ENCODE measurements around the gene NOTCH1.
"Not testable (repeated sequence)": the region's sequence is repeated elsewhere in the genome, so short reads cannot be mapped to it uniquely, and the experiment has no call there.

Gene NOTCH1

DNA sequence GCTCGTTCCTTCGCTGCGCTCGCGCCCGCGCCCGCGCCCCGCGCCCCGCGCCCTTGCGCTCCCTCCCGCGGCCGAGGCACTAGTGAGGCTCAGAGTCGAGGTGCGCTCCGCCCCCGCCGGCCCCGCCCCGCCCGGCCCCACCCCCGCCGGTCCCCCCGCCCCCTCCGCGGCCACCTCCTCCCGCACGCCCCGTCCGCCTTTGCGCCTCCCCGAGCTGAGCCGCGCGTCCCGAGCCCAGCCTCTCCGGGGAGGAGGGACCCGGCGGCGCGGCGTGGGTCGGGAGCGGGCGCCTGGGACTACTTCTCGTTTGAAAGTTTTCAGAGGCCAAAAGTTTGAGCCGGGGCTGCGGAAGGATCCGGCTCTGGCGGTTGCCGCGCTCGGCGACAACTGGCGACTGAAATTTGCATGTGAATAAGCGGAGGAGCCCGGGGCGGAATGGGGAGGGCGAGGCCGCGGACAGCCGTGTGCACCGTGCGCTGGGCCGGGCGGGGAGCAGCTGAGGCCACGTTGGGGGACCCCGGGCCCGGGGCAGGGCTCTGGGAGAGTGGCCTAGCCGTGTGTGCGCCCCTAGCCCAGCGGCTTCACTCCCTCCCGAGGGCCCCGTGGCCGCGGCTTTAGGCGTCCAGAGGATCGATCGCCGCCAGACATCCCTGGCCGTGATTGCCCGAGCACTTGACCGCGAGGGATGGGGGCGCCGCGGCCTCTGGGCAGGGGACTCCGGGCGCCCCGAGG, at the start of gene NOTCH1:
Gene NOTCH1 (minus strand): TSS at position 84 of the 732 bp plus-strand sequence. CDS start 262 bp downstream, outside the sequence.
- peak; percentile 27 for DNase-seq

GRCh38 chr9:136594492-136594891, 48.6 kb upstream of the NOTCH1 start:
- DNase-seq = no peak

GRCh38 chr9:136593581-136593980, 47.7 kb upstream of the NOTCH1 start:
- DNase-seq = no peak

DNA sequence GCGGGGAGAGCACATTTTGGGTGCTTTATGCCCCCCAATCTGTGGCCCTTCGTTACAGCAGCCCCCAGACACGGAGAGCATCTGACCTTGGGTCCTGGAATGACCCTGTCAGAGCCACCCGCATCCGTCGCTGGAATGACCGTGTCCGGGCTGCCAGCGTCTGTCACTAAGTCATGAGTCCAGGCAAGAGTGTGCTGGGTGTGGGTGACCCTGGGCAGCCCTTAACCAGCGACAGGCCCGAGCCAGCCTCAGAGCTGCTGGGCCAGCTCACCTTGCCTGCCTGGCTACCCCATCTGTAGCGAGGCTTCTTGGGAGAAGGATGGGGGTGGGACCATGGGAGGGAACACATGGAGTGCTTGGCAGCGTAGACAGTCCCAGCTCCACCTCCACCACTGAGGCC, 46.8 kb upstream of the NOTCH1 start:
- DNase-seq = no peak

GRCh38 chr9:136590821-136591752, 45.2 kb upstream of the NOTCH1 start:
- DNase-seq = no peak

- no peak for DNase-seq
Observed at GRCh38 chr9:136589766-136590763, 44.2 kb upstream of the NOTCH1 start.

DNA sequence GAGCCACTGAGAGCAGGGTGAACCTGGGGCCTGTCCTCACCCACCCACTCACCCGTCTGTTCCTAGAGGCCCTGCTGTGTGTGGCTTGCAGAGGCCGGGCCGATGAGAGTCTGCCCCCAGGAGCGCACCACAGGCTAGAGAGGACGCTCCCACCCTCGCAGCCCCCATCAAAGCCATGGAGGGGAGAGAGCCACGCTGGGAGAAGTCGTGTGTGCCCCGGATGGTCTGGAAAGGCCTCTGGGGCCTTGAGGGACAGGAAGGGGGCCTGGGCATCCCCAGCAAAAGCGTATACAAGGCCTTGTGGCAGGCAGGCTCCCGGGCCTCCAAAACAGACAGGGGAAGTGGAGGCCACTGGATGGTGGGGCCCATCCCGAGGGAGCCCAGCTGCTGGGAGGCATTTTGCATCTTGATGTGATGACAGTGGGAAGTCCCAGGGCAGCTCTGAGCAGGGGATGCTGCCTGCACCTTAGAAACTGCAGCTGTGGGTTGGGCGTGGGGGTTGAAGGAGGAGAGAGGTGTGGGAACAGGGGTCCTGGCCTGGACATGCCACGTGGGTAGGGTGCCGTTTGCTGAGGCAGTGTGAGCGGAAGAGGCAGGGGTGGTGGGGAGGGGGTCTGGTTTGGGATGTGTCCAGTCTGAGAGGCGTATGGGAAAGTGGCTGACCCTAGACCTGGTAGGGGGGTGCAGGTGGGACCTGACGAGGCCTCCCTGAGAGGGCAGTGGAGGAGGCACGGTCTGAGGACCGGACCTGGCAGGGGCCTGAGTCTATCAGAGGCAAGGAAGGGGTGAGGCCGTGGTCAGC, 43.0 kb upstream of the NOTCH1 start:
- DNase-seq = no peak

DNA sequence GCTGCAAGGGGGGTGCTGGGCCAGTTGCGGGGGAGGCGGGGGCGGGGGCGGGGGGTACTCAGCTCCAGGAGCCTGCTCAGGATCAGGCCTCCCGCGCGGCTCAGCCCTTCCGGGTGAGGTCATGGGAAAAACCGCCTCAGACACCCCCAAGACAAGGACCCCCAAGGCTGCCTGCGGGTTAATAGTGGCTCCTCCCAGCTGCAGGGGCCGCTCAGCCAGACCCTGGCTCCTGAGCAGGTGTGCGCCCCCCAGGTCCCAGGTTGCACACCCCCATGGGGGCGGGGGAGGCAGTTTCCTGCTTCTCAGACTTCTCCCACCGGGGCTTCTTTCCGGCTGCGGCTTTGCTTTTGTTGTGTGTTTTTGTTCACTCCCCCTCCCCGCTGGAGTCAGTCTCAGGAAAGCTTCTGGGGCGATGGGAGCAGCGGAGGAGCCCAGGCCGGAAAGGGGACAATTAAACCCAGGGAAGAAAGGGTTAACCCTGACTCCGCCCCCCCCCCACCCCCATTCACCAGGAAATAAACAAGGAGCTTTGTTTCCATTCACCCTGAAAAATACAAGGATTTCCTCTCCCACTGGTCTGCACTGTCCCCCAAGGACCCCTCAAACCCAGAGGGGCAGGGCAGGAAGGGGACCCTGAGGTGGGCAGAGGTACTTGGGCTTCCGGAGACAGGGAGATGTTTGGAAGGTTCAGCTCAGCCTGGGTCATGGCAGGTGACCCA, 42.3 kb upstream of the NOTCH1 start:
- DNase-seq = no peak

- DNase-seq = no peak
Observed at GRCh38 chr9:136587145-136587943, 41.5 kb upstream of the NOTCH1 start.

- no peak for DNase-seq
Observed at GRCh38 chr9:136586391-136586953, 40.6 kb upstream of the NOTCH1 start.

DNA sequence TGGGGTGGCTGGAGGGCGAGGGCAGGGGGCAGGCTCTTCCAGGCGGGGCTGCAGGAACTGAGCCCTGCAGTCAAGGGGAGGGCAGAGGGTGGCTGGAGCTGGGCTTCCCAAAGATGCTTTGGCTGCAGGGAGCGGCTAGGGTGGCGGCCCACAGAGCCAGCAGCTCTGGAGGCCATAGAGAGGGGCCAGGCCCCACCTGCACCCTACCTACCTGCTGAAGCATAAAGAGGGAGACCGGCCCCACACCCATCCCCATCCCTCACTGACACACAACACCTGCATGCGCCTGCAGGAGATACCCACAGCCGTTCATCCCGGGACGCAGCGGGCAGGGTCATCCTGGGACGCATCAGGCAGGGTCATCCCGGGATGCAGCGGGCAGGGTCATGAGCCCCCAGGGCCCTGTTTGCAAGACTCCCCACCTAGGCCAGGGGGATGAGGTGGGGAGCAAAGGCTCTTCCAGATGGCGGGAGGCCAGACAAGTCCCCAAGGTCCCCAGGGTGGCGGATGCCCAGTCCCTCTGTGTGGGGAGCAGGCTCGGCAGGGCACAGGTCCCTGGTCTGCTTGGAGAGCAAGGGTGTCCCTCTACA, 39.8 kb upstream of the NOTCH1 start:
- DNase-seq = no peak

- DNase-seq = no peak
Observed at GRCh38 chr9:136584934-136585333, 39.1 kb upstream of the NOTCH1 start.

GRCh38 chr9:136584401-136584932, 38.6 kb upstream of the NOTCH1 start:
- DNase-seq = no peak

DNA sequence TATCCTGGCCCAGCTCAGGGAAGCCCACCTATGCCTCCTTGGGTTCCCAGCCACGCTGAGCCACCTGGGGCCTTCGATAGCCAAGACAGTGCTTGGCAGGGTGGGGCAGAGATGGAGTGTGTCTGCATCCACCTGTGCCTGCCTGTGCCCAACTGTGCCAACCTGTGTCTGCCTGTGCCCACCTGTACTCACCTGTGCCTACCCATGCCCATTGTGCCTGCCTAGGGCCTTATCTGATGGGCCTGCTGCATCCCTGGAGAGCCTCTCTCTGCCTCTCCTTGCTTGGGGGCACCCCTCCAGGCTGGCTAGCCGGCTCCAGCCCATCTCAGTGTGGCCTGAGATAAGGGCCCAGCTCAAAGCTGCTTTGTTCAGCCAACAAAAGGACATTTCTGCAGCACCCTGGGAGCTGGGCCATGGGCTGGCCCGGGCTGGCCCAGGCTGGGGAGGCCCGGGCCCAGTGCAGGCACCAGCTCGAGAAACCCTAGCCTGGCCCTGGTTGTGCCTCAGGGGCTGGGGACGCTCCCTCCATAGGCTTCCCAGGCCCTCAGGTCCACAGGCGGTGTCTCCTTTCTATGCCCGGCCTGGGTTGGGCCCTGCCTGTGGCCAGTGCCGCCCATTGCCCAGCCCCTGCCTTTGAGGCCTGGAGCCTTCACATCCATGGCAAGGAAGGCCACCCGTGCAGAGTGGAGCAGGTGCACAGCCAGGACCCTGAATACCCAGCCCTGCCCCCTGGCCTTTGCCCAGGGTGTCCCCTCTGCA, 37.3 kb upstream of the NOTCH1 start:
- DNase-seq = no peak

- DNase-seq = no peak
Observed at GRCh38 chr9:136581614-136582447, 36.0 kb upstream of the NOTCH1 start.

- DNase-seq = not testable (repeated sequence)
Observed at GRCh38 chr9:136579650-136580219, 33.9 kb upstream of the NOTCH1 start.

All from NK-92 treated with Interleukin-12 subunit alpha and Interleukin-12 subunit beta, amount 100 ng/mL, for 24 hours (cell line).